ENCODE results near the gene XRRA1.

GRCh38 chr11:74846770-74847169 lies 102.1 kb downstream of the XRRA1 start:
- TF ChIP-seq, protein P1, sequence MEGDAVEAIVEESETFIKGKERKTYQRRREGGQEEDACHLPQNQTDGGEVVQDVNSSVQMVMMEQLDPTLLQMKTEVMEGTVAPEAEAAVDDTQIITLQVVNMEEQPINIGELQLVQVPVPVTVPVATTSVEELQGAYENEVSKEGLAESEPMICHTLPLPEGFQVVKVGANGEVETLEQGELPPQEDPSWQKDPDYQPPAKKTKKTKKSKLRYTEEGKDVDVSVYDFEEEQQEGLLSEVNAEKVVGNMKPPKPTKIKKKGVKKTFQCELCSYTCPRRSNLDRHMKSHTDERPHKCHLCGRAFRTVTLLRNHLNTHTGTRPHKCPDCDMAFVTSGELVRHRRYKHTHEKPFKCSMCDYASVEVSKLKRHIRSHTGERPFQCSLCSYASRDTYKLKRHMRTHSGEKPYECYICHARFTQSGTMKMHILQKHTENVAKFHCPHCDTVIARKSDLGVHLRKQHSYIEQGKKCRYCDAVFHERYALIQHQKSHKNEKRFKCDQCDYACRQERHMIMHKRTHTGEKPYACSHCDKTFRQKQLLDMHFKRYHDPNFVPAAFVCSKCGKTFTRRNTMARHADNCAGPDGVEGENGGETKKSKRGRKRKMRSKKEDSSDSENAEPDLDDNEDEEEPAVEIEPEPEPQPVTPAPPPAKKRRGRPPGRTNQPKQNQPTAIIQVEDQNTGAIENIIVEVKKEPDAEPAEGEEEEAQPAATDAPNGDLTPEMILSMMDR (IDR thresholded peaks at IDR 0.05), result no peak
- TF ChIP-seq POLR2A (IDR thresholded peaks at IDR 0.05), result no peak
